GM20000 (cell line): ENCODE measurements around the gene TRIM63.

Experiments
- DNase-seq: peaks from one replicate; pipeline ENCODE4 v3.0.0; 2012; ENCODE audit warnings: low spot score
- CTCF ChIP-seq: IDR thresholded peaks from 2 replicates; pipeline ENCODE4 v1.5.1; 2012; ENCODE audit warnings: mild to moderate bottlenecking, control low read depth; ENCODE audit errors: extremely low read depth, missing control alignments

Gene TRIM63

DNA sequence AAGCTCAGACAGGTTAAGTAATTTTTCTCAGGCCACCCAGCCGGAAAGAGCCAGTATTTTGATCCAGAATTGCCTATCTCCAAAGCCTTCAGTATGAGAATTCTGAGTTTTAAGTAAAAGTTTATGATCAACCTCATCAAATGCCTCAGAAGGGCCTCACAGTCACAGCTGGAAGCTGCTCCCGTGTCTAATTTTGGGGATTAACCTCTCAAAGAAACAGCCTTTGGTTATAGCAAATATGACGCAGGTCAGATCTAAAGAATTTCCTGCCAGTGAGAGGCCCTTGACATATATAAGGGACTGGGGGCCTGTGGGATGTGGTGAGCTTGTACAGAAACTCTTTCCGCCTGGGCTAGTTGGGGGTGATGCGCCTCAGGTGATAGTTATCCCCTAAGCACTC lies 43.6 kb downstream of the TRIM63 start:
- no peak for TF ChIP-seq CTCF
- DNase-seq, result no peak

GRCh38 chr1:26023009-26023408 lies 44.4 kb downstream of the TRIM63 start:
- no peak for TF ChIP-seq CTCF
- no peak for DNase-seq

GRCh38 chr1:26022404-26022779 lies 45.0 kb downstream of the TRIM63 start:
- no peak for TF ChIP-seq CTCF
- no peak for DNase-seq

GRCh38 chr1:26021647-26022403 lies 45.6 kb downstream of the TRIM63 start, which contains the start of gene EXTL1:
Gene EXTL1, plus strand, starts transcription at chr1:26021775. Its CDS starts 872 bp downstream, at chr1:26022647.
- TF ChIP-seq CTCF, result no peak
- no peak for DNase-seq

DNA sequence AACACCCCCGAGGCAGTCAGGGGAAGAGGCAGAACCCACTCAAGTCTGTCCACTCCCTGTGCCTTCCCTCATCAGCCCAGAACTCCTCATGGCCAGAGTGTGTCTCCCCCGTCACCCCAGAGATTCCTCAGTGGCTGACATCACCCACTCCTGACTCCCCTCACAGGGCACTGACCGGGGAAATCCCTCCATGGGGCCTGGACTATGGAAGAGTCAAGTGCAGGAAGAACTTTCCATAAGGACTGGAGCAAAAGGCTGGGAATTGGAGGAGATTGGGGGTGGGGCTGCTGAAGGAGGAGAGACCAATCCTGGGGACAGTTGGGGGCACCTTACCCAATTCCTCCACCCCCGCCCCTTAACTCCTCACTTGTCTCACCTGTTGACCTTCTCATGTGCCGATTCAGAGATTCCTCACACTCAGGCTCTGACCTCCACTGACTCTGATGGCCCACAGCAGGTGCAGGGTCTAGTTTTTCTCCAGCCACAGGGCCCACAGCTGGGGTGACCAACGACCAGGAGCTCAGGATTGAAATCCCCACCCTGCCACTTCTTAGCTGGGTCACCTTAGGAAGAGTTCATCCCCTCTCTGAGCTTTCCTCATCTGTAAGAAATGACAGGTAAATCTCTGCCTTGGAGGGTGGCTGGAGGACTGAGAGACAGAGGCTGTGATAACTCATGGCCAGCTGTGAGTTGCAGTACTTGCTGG lies 46.3 kb downstream of the TRIM63 start:
- no peak for TF ChIP-seq CTCF
- DNase-seq, result no peak

DNA sequence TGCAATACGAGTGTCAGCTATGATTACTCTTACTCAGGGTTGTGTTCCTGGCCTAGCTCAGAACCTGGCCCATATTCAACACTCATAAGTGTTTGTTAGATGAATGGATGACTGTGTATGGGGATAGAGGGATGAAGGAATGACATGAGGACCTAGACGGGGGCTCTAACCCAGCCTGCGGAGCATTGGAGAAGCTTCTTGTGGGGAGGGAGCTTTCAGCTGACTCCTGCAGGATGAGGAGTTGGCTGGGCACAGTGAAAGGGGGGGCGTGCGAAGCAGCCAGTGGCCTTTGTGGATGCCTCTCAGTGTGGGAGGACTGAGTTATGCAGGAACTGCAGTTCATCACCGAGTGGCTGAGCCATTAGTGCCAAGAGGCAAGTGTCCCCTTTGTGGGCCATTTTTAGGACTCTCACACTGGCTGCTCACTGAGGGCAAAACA lies 47.1 kb downstream of the TRIM63 start:
- no peak for TF ChIP-seq CTCF
- no peak for DNase-seq

DNA sequence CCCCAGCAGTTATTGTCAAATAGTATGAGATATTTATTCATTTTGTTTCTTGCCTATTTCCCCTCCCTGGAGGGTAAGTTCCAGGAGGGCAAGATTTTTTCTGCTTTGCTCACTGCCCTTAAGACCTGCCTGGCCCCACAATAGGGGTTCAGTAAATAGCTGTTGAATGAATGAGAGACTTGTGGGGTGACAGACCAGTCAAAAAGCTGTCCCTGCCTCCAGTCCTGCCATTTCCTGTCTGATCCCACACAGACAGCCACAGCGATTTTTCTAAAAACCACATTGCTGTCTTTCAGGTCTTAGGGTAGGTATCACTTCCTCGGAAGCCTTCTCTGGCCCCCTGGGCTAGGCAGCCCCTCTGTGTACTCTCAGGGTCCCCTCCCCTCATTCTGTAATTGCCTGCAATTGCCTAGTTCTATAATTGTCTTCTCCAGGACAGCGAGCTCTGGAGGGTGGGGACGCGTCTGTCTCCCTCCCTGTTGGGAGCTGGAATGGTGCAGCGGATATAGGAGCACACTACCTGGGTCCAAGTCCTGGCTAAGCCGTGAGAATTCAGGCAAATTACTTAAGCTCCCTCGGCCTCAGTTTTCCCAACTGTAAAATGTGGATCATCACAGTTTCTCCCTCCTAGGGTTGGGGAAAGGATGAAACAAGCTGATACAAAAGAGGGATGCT lies 47.7 kb downstream of the TRIM63 start:
- DNase-seq, result no peak
- TF ChIP-seq CTCF, result no peak
